ENCODE results near the gene PRKN. TPM values are rescaled to one million over a fixed set of nuclear protein-coding genes. Genes with fewer than 3 reads are reported as not detected.

PRKN gene
- total RNA-seq, 1 donor from 2014 or later: 2.6 TPM

- Histone ChIP-seq H3K9me3 (peaks cover 5 to 7% of the 10 kb centered on the region in 2 donors), H3K4me1 (no peaks in the 10 kb centered on the region), H3K36me3 (no peaks in the 10 kb centered on the region), H3K27me3 (no peaks in the 10 kb centered on the region), H3K27ac (no peak overlapping the region), H3K4me3 (no peak overlapping the region)
- TF ChIP-seq CTCF (IDR thresholded peaks at IDR 0.05): no peak
- DNase-seq (ENCODE audit: low spot score in 2 of 2): no peak
- intact Hi-C loops (cut with DNase I): no loop called here
Observed at GRCh38 chr6:161549977-161550655, 1177.5 kb downstream of the PRKN start.

DNA sequence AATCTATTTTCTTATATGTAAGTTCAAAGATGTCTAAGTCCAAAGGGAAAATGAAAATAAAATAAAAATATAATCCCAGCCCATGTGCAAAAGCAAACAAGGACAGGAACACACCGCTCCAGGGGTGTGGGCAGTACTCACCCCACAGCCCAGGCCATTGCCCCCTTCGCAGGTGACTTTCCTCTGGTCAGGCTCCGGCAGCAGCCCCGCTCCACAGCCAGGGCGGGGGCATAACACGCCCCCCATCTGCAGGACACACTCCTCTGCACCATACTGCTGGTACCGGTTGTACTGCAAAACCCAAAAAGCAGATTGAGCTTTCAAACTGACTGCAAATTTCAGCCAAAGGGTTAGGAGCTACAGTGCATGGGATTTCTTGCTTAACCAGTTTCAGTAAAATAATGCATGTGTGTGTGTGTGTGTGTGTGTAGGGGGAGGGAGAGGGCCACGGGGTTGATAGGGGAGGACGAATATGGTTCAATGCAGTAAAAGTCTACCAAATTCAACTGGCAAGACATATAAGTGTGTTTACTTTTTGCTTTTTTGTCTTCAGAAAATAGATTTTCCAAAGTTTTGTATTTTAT, 1178.8 kb downstream of the PRKN start:
- no peaks in the 10 kb centered on the region for H3K9me3 ChIP-seq
- intact Hi-C loops (cut with DNase I): no loop called here
- H3K4me1 ChIP-seq: no peaks in the 10 kb centered on the region
- no peaks in the 10 kb centered on the region for H3K27me3 ChIP-seq
- no peaks in the 10 kb centered on the region for H3K36me3 ChIP-seq
- H3K27ac ChIP-seq: no peak overlapping the region
- DNase-seq (ENCODE audit: low spot score in 2 of 2): no peak
- no peak overlapping the region for H3K4me3 ChIP-seq
- no peak for TF ChIP-seq CTCF (IDR thresholded peaks at IDR 0.05)

- no peaks in the 10 kb centered on the region for H3K27me3 ChIP-seq
- H3K4me1 ChIP-seq: no peaks in the 10 kb centered on the region
- H3K4me3 ChIP-seq: no peak overlapping the region
- no peaks in the 10 kb centered on the region for H3K36me3 ChIP-seq
- DNase-seq (ENCODE audit: low spot score in 2 of 2): no peak
- no peak overlapping the region for H3K27ac ChIP-seq
- H3K9me3 ChIP-seq: no peaks in the 10 kb centered on the region
- intact Hi-C loops (cut with DNase I): no loop called here
- TF ChIP-seq CTCF (IDR thresholded peaks at IDR 0.05): no peak
Observed at GRCh38 chr6:161547617-161548016, 1179.9 kb downstream of the PRKN start.

GRCh38 chr6:161546632-161547031, 1180.9 kb downstream of the PRKN start:
- Histone ChIP-seq H3K4me3 (no peak overlapping the region), H3K9me3 (no peaks in the 10 kb centered on the region), H3K27me3 (no peaks in the 10 kb centered on the region), H3K36me3 (no peaks in the 10 kb centered on the region), H3K4me1 (no peaks in the 10 kb centered on the region), H3K27ac (no peak overlapping the region)
- TF ChIP-seq CTCF (IDR thresholded peaks at IDR 0.05): no peak
- intact Hi-C loops (cut with DNase I): no loop called here
- no peak for DNase-seq (ENCODE audit: low spot score in 2 of 2)

DNA sequence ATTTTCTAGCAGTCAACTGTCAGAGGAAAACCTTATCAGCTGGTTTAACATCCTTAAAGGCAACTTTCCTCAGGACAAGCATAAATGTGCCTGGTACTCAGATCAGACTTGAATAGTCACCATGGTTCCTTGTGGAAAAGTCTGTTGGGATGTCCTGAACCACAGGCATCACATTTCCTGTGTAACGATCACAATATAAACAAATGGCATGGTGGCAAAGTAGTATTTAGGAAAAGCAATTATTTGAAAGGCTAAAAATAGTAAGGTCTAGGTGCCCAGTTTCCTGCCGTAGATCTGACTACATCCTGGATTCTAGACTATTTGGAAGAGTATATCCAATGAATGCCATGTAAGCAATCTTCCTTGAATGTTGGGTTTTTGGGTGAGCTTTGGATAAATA, 1181.8 kb downstream of the PRKN start:
- no peaks in the 10 kb centered on the region for H3K27me3 ChIP-seq
- no peaks in the 10 kb centered on the region for H3K4me1 ChIP-seq
- no peak for DNase-seq (ENCODE audit: low spot score in 2 of 2)
- no peak for TF ChIP-seq CTCF (IDR thresholded peaks at IDR 0.05)
- no peak overlapping the region for H3K27ac ChIP-seq
- intact Hi-C loops (cut with DNase I): no loop called here
- no peak overlapping the region for H3K4me3 ChIP-seq
- H3K36me3 ChIP-seq: no peaks in the 10 kb centered on the region
- H3K9me3 ChIP-seq: no peaks in the 10 kb centered on the region
